KOPT-K1 (cell line): Measurements from ENCODE around the gene FBXW4.

Source experiments
- H3K27ac ChIP-seq: fragments of 200-600 bp; sonication (generic); 2 replicates; pipeline ENCODE4 v1.5.1; 2016; ENCODE audit warnings: antibody characterized with exemption, mild to moderate bottlenecking, low read depth, low read length; ENCODE audit not compliant: poor library complexity, severe bottlenecking
- H3K36me3 ChIP-seq: fragments of 200-600 bp; sonication (generic); 2 replicates; pipeline ENCODE4 v1.5.1; 2017; ENCODE audit warnings: antibody characterized with exemption, mild to moderate bottlenecking, low read length, moderate library complexity; ENCODE audit not compliant: insufficient read depth
- H3K9me3 ChIP-seq: fragments of 200-600 bp; sonication (generic); 2 replicates; pipeline ENCODE4 v1.5.1; 2017; ENCODE audit warnings: antibody characterized with exemption, low read length, mild to moderate bottlenecking; ENCODE audit not compliant: insufficient read depth, poor library complexity, severe bottlenecking

FBXW4 gene

DNA sequence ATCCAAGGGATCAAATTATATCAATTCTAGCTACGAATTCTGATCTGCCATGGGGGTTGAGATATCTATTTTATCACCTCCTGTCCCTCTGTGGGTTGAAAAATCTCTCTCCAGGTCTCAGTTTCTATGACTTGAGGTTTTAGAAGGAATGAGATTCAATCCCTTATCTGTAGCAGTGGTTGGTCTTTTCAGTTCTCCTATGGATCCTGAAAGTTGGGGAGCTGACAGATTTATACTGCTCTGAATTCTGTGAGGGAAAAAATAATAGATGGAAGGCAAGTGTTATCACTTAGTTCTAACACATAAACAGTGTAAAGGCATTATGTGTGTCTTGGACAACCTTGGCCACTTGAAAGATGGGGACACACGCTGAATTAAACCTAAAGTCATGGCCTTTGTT, 15.8 kb upstream of the FBXW4 start:
- Histone ChIP-seq H3K9me3 (no peaks in the 10 kb centered on the region), H3K36me3 (no peaks in the 10 kb centered on the region), H3K27ac (no peak overlapping the region)

DNA sequence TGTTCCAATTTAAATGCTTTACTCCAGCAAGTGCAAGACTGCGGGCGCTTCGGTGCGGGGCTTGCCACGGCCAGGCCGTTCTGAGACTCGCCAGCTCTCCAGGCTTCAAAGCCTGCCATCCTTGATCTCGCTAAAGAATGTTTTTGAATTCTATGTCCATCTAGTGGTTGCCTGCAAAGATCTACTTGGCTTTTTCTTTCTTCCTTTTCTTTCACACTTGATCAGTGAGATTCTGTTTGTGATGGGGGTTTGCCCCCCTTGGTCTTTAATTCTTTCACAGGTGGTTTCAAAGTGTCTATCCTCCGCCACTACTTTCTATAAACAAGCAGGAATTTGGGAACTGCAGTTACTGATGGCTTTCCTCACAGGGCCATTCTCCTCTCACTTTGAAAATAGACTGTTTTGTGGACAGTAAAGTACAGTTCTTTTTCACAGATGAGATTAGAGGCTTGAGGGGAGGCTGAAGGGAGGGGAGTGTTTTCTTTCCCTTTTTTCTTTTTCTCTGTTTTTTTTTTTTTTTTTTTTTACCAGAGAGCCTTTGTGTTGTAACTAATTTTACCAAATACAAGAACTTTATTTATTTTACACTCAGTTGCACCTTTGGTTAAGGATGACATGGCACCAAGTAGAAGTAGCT, 15.2 kb upstream of the FBXW4 start:
- Histone ChIP-seq H3K36me3 (no peaks in the 10 kb centered on the region), H3K27ac (no peak overlapping the region), H3K9me3 (no peaks in the 10 kb centered on the region)

DNA sequence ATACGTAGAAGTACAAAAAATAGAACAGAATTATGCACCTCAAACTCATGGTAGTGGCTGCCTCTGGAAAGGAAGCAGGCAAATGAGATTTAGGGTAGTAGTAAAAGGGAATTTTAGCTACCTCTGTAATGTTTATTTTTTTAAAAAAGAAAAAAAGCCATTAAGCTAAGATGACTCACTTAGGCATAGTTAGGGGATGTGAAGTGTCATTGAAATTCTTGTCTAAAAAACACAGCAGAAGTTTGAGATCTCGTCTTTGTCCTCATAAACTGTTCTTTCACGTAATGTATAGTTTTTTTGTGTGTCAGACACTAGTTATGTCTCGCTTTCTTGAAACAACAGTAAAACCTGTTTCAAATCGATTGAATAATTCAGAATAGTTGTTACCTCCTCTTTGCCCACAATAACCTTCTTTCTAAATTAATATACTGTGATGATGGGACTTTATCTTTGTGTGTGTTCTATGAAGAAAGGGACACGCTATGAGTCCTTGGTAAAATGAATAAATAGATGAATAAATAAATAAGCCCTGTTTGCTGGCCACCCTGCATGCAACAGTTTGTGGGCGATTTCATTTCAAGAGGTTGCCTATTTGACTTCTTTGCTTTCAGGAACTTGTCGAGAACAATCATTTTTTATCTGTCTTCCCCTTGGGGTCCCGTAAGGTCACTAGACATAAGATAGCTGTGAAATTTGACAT, 14.5 kb upstream of the FBXW4 start:
- Histone ChIP-seq H3K9me3 (no peaks in the 10 kb centered on the region), H3K36me3 (no peaks in the 10 kb centered on the region), H3K27ac (no peak overlapping the region)

- Histone ChIP-seq H3K36me3 (no peaks in the 10 kb centered on the region), H3K9me3 (no peaks in the 10 kb centered on the region), H3K27ac (no peak overlapping the region)
Measured at GRCh38 chr10:101708870-101709269, 13.9 kb upstream of the FBXW4 start.

DNA sequence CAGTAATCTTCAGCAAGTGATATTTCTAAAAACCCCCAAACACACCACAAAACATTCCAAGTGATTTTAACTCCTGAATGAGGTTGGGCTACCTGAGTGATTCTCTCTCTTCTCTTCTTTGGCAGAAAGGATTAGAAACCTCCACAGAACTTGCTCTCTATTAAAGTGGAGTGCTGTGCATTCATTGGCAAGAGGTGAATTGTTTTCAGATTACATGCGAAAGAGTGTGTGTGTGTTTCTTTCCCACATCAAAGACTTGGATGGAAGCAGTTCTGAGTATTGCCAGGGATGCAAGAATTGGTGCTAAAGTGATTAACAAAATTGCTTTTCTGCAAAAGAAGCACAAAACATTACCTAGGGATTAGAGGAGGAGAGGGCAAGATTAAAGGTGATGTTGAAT, 13.1 kb upstream of the FBXW4 start:
- H3K27ac ChIP-seq = no peak overlapping the region
- H3K36me3 ChIP-seq = no peaks in the 10 kb centered on the region

GRCh38 chr10:101704331-101704730, 9.4 kb upstream of the FBXW4 start:
- Histone ChIP-seq H3K9me3 (no peaks in the 10 kb centered on the region), H3K27ac (no peak overlapping the region), H3K36me3 (no peaks in the 10 kb centered on the region)

More for the DNA sequence above, 13.1 kb upstream of the FBXW4 start:
- H3K9me3 ChIP-seq = no peaks in the 10 kb centered on the region

GRCh38 chr10:101696632-101697031, 1.7 kb upstream of the FBXW4 start:
- Histone ChIP-seq H3K27ac (no peak overlapping the region), H3K36me3 (no peaks in the 10 kb centered on the region)

DNA sequence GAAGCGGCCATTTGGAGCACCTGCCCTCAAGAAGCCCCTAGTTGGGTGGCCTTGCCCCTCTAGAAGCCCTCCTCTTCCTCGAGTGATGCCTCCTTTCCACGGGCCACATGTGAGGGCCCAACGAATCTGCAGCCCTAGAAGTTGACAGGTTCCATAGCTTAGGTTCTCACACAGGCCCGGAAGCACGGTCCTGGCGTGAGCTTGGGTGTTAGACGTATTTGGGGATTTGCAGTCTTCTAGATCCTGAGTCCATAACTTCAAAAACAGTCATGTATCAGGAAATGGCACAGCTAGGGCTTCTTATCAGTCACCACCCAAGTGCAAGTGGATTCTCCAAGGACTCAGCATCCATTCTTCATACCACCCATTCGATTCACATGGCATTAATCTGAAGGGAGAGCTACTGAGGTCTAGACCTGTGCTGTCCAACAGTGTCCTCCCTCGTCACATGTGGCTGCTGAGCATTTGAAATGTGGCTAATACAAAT, 477 bp upstream of the FBXW4 start:
- Histone ChIP-seq H3K36me3 (no peaks in the 10 kb centered on the region), H3K27ac (peak overlapping the region; percentile 95), H3K9me3 (no peaks in the 10 kb centered on the region)

More at GRCh38 chr10:101696632-101697031, 1.7 kb upstream of the FBXW4 start:
- no peaks in the 10 kb centered on the region for H3K9me3 ChIP-seq

DNA sequence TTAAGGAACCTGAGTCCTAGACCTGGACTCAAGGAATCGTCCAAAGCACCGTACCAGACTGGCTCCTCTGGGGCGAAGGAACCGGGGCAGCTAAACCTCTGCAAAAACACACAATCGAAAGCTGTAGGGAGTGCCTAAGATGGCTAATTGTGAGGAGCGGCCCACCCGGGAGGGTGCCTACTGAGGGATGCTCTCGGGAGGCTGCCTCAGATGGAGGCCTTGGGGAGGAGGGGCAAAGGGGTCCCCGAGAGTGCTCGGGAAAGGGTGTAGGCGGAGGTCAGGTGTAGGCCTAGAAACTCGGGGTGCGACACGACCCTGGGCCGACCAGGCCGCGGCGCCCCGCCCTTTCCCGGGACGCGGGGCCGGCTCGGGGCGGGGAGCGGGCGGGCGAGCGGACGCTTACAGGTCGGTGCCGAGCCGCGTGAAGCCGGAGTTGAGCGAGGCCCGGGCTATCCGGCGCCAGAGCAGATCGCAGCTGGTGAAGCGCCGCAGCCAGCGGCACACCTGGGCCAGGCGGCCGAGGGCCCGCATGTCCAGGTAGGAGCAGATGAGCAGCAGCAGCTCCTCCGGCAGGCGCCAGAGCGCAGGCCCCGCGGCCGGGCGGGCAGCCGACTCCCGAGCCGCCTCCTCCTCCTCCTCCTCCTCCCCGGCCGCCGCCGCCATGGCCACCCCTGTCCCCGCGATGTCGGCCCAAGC, 844 bp downstream of the FBXW4 start:
- Histone ChIP-seq H3K9me3 (no peaks in the 10 kb centered on the region), H3K36me3 (no peaks in the 10 kb centered on the region), H3K27ac (peak overlapping the region; percentile 95)

DNA sequence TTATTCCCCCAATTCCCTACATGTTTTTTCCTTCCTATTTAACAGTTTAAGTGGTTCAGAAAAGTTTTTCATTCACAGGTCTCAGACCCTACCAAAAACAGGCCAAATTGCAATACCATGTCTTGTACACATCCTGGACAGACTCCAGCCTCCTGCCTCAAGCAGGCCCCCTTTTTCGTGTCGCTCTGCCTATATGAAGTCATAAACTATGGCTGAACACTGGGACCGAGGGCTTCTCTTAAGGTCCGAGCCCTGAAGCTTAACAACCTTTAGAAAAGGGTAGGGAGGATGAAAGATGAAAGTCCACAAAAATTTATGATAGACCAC, 1.4 kb downstream of the FBXW4 start:
- no peaks in the 10 kb centered on the region for H3K9me3 ChIP-seq
- H3K36me3 ChIP-seq = no peaks in the 10 kb centered on the region
- H3K27ac ChIP-seq = peak overlapping the region; percentile 95

DNA sequence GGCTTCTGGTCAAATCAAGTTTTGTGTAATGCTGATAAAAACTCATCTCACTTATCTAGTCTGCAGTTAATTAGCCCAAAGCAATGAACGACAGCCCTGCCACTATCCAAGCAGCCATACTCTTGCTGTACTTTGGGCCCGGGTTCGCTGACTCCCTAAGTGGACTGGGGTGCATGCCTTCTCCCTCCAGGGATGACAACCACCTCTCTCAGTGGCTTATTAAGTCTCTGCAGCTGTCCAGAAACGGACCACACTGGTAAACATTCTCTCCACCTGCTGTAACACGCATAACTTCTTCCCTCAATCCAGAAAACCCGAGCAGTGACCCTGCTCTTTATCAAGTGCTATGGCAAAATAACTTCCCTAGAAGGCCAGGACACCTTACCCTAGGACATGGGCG, 3.9 kb downstream of the FBXW4 start:
- H3K27ac ChIP-seq = no peak overlapping the region
- peaks cover 8% of the 10 kb centered on the region for H3K36me3 ChIP-seq
- H3K9me3 ChIP-seq = no peaks in the 10 kb centered on the region

DNA sequence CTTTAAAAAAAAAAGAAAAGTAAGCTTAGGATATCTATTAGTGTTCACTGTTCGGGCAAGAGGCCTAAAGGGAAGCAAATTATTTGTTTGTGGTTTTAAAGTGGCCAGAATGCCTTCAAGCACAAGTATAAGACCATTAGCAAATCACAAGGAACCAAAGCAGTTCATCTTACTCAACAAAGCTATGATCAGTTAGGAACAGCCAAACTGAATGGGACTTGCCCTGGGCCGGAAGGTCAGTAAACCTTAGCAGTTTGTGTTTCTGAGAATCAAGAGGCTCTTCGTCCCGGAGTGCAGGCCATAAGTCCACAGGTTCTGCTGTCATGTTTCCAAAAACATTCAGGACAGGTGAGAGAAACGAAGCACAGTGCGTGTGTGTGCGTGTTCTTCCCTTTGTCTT, 4.5 kb downstream of the FBXW4 start:
- H3K27ac ChIP-seq = no peak overlapping the region
- peaks cover 10% of the 10 kb centered on the region for H3K36me3 ChIP-seq

DNA sequence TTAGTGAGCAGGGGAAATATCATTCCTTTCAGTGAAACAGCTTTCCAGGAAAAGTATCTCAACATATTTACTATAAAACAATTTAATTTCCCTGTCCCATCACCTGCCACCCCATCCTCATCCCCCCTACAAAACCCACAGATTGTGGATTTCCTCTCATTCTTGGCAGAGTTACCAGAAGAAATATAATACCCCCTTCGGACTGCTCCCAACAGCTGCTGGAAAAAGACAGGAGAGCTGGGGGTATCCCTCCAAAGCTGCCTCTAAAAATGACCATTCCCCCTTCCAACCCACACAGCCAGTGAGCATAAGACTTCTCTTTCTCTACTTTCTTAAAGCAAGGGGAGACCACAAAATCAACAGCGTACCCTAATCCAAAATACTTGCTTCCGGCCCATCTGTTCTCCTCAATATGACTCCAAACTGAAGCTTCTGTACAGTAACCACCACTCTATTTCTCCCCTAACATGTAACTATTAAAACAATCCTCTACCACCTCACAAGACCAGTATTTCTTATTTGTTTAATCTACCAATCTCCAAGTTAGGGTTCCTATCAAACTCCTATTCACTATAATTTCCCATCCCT, 7.8 kb downstream of the FBXW4 start:
- H3K36me3 ChIP-seq = peaks cover 15% of the 10 kb centered on the region
- H3K27ac ChIP-seq = no peak overlapping the region
- no peaks in the 10 kb centered on the region for H3K9me3 ChIP-seq

More for the DNA sequence above, 4.5 kb downstream of the FBXW4 start:
- H3K9me3 ChIP-seq = no peaks in the 10 kb centered on the region

GRCh38 chr10:101686133-101686925, 8.6 kb downstream of the FBXW4 start:
- Histone ChIP-seq H3K36me3 (peaks cover 15% of the 10 kb centered on the region), H3K27ac (no peak overlapping the region), H3K9me3 (no peaks in the 10 kb centered on the region)

GRCh38 chr10:101684782-101685181, 10.2 kb downstream of the FBXW4 start:
- peaks cover 15% of the 10 kb centered on the region for H3K36me3 ChIP-seq
- H3K9me3 ChIP-seq = no peaks in the 10 kb centered on the region
- H3K27ac ChIP-seq = no peak overlapping the region
